Right kidney (tissue), 1 donor: ENCODE measurements around the gene TSHZ2.

Source experiments
- DNase-seq: peaks from one replicate; pipeline ENCODE4 v3.0.0-alpha.2; 2016

Gene TSHZ2

DNA sequence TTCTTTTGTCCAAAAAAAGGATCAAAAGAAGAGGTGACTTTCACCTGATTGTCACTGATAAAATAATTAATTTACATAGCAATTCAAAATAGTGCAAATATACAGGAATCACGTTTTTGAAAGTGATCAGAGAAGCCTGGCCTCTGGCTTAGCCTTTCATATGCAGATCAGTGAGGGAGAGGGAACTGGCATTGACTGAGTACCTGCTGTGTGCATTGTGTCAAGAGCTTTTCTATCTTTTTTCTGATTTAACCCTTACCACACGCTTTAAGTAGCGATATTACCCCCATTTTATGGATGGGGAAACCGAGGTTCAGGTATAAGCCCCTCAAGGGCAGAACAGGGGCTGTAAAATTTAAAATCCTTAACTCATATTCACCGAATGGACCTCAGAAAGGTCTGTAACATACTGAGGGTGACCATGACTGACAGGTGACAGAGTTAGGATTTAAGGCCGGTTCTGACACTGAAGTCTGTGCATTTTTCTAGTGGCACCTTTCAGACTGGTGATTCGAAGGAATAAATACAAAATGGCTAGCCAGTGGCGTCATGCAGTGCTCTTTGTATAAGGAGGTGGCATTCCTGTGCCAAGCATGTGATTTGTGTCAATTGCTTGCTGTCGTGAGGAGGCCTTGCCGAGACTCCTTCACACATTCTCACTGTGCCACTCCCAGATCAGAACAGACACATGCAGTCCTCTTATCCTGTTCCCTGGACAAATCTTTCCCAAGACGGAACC is 310.2 kb downstream of the TSHZ2 start:
- no peak for DNase-seq

DNA sequence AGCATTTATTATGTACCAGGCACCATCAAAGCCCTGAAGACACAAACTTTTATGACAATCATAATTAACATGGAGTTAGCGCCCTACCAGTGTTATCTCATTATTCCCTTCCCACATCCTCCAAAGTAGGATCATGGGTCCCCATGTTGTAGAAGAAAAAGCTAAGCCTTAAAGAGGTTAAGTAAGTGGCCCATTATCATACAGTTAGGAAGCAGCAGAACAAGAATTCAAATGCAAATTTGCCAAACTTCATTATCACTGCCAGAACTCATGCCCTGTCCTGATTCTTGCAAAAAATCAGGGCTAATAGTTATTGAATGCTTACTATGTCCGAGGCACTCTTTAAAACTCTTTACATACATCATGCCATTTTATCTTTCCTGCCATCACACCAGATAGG is 310.9 kb downstream of the TSHZ2 start:
- no peak for DNase-seq

GRCh38 chr20:53283597-53283996 is 311.4 kb downstream of the TSHZ2 start:
- DNase-seq = no peak

DNA sequence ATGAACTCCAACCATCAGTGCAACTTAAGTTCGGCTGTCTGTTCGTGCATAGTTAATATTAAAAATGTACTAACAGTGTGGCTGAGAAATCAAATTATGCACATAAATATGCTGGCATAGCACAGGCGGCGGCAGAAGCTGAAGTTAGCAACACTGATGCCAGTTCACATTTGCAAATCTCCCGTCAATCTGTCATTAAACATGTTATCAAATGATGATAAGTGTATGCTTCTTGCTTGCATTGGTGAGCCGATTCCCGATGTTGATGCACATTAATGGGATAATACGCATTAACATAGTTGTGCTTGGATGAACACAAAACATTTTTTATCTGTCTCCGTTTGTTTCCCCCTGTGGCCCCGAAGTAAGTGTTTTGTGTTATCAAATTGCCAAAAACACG is 312.1 kb downstream of the TSHZ2 start:
- no peak for DNase-seq

DNA sequence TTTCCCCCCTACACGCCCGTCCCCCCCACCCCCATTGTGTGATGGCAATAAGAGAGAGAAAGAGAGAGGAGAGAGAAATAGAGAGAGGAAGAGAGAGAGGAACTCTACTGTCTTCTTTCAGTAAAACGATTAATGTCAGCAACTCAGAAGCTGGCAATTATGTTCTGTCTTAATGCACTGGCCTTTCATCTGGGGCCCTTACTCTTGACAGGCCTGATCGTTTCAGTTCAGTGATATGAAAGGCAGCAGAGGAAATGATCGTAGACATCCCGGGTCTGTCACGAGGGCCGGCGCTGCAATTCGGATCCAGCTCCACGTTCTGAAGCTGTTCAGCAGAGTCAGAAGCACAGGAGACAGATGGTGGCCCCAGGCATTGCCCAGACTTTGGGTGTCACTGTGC is 312.5 kb downstream of the TSHZ2 start:
- no peak for DNase-seq

- DNase-seq = no peak
Observed at GRCh38 chr20:53287357-53288042, 315.3 kb downstream of the TSHZ2 start.

DNA sequence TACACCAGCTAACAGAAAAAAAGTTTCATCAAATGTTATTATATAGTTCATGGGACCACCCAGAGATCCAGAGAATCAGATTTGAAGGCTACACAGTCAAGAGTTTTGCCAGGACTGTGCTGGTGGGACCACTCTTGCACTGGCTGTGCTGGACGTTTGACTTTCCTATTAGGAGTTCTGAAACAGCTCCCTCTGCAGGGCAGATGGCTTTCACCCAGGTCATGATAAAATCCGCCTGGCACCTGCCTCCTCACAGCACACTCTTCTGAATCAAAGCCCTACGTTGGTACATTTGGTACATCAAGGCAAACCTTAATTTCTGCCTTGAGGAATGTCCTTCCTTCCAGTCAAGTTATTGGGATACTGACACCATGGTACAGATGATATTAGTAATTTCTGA is 319.4 kb downstream of the TSHZ2 start:
- DNase-seq = no peak

- DNase-seq = no peak
Observed at GRCh38 chr20:53292347-53292746, 320.2 kb downstream of the TSHZ2 start.

DNA sequence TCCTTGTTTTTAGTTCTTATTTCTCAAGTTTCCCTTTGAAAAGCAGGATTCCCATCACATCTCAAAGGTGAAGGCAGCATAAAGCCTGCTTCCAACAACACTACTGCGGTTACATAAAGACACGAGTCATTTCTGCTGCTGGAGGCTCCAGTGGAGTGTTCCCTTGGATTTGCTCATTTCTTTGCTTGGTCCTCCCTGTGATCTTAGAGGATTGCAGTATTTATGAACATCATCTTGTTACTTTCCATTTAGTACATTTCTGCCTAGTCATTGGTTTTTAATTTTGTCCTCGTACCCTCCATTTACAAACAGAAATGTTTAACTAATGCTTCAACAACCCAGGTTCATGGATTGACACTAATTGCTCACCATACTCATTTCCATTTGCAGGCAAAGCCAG is 322.6 kb downstream of the TSHZ2 start:
- DNase-seq = no peak

- DNase-seq = no peak
Observed at GRCh38 chr20:53296025-53296424, 323.9 kb downstream of the TSHZ2 start.

GRCh38 chr20:53296451-53297153 is 324.4 kb downstream of the TSHZ2 start:
- DNase-seq = no peak

GRCh38 chr20:53297154-53297529 is 325.0 kb downstream of the TSHZ2 start:
- no peak for DNase-seq

- DNase-seq = no peak
Observed at GRCh38 chr20:53298260-53298659, 326.1 kb downstream of the TSHZ2 start.

DNA sequence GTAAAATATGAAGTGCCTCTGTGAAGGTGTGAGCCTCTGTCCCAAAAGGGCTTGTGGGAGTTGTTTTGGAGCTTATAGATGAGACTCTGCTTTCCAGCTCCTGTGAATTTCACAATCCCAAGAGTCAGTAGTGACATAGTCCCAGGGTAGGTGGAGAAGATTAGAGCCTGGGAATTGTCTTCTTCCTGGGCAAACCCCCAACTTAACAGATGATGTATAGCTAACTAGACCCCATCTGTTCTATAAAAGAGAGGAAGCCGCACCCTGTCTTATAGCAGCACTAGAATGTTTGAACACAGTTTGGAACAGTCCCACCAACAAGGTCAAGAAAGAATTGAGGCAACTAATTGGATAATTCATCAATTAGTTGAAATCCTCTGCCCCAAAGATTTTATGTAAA is 326.8 kb downstream of the TSHZ2 start:
- no peak for DNase-seq

GRCh38 chr20:53299831-53300230 is 327.7 kb downstream of the TSHZ2 start:
- DNase-seq = no peak

DNA sequence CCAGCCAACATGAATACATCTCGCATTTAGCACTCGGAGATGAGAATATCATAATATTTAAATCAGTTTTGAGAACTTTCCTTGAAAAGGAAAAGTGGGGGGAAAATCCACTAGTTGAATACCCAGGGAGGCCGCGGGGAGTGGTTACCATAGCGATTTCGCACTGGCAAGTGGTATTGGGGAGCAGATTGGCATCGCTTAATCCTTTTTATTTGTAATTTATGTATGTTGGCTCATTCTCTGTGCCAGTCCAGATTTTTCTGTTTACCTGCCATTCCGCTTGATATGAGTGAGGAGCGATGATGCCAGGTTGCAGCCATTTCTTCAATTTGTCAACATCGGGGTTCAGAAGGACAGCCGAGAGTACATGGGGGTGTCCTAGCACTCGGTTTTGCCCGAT is 329.7 kb downstream of the TSHZ2 start:
- no peak for DNase-seq

DNA sequence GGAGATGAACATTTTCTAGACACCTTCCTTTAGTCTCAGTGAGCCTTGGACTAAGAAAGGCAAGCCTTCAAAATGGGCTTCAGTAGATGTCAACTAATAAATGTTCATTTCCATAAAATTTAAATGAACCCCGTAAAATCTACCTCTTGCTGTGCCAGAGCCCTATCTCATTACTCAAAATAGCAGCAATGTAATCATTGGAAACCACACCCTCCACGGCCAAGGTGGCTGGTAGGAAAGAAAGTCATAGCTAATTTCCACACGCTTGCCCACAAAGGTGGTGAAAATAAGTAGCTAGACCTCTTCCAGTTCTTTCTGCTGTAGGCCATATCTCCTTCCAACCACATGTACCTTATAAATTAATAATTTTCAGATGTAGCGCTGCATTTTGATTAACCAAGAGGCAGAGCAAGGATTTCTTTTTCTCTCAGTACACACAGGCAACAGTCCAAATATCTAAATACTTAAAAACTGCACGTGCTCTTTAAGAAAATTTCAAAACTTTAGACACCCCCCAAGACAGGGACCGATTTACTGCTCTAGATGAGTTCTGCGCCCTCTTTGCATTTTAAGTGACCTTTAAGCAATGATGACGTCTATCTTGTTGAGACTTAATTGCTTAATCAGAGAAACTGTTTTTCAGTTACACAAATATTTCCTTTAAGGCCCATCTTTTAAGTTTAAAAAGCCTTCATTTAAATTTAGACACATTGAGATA is 330.7 kb downstream of the TSHZ2 start:
- DNase-seq = no peak

GRCh38 chr20:53303413-53303760 is 331.2 kb downstream of the TSHZ2 start:
- DNase-seq = no peak

DNA sequence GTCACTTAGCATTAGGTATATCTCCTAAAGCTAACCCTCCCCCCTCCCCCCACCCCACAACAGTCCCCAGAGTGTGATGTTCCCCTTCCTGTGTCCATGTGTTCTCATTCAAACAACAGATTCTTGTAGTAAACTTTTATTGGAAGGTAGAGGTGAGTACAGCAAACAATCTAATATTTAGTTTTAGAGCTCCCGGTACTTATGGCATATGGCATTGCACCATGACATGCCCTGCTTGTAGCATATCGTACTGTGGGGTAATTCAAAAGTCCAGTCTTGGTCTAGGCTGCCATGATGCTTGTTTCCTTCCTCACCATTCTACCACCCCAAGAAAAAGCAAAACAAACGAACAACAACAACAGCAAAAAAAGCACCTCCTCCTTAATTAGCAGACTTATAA is 332.0 kb downstream of the TSHZ2 start:
- DNase-seq = no peak

DNA sequence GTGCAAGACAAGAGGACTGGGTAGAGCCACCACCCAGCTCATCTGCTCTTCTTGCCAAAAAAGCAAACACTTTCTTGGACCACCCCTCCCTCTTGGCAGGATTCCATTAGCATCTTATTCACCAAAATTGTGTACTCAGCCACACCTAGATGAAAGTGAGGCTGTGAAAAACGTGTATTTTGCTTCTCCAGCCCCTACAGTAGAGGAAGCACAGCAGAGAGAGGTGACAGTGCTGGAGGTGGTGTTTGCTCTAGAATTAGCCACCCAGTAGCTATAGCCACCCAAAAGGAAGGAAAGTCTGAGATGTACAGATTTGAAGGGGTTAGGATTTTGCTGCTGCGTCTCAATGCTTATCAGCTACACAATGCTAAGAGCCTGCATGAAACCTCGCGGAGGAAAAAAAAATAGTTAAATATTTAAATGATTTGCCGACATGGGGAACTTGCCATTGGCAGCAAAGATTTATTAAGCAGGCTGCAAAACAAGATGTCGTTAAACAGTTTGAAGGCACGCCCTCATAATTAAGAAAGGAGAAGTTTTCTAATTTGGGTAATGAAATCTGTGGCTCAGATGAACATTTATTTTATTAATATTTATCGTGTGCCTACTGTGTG is 334.1 kb downstream of the TSHZ2 start:
- no peak for DNase-seq

DNA sequence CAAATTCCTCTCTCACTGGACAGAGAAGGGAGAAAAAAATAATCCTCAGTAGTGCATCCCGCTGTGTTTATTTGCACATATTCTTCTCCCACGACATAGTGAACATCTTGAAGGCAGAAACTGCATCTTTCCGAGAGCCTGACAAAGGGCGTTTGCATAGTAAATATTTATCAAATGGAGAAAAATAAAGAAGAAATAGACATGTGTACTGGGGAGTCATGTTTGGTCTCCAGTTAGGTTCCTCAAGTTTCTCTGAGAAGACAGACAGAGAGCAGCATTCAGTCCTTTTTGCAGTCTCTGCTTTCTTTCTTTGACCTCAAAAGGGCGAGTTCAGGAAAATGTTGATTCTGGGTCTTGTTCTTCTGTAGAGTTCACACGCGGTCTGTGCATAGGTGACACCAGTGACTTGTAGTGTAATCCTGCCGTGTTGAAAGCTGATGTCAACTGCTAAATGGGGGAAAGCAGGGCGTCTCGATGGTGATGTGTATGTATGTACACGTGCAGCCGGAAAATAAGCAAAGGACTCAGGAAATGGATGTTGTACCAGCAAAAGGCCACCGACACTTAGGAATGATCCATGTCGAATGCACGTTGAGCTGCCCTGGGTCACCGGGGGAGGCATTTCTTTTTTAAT is 335.9 kb downstream of the TSHZ2 start:
- no peak for DNase-seq

GRCh38 chr20:53309515-53309914 is 337.4 kb downstream of the TSHZ2 start:
- DNase-seq = no peak
